GM19025 (cell line): ENCODE measurements around the gene SORCS2.

Source experiments
- ATAC-seq: cut with Tn5 transposase; IDR thresholded peaks from one replicate; pipeline ENCODE4 v1.9.1; 2021; ENCODE audit warnings: mild to moderate bottlenecking, low read depth, moderate library complexity; ENCODE audit not compliant: unreplicated experiment

The SORCS2 gene

GRCh38 chr4:7457201-7458065 is 265.1 kb downstream of the SORCS2 start:
- ATAC-seq, result no peak

DNA sequence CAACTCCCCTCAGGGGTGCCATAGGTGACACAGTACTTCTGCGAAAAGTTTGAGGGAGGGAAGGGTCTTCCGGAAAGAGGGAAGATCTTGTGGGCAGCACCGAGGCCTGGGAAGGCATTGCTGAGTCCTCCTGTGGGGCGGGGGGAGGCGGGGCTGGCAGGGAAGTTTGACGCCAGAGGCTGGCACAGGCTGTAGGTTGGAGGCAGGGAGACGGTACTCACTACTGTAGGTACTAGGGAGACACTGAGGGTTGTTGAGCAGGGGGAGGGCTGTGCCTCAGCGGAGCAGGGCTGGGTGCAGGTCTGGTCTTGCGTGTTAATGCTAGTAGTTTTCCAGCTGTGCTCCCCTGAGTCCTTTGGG is 265.7 kb downstream of the SORCS2 start:
- no peak for ATAC-seq

GRCh38 chr4:7458477-7458876 is 266.1 kb downstream of the SORCS2 start:
- ATAC-seq, result no peak

GRCh38 chr4:7459471-7459870 is 267.1 kb downstream of the SORCS2 start:
- ATAC-seq, result no peak

DNA sequence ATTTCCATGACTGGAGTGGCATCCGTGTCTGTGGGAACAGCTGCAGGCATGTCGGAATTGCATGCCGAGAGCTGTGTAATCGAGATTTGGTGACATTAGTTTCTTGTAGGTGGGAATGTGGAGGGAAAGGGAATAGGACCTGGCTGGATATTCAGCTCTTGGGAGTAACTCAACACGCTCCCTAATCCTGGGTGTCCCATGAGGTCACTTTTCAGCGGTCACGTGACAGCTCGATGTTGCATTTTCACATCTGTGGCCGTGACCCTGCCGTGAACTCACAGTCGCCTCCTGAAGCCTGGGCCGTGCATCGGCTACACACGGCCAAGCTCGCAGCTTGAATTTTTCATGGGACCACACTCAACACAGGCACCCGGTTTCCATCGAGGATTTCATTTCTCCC is 268.2 kb downstream of the SORCS2 start:
- no peak for ATAC-seq

DNA sequence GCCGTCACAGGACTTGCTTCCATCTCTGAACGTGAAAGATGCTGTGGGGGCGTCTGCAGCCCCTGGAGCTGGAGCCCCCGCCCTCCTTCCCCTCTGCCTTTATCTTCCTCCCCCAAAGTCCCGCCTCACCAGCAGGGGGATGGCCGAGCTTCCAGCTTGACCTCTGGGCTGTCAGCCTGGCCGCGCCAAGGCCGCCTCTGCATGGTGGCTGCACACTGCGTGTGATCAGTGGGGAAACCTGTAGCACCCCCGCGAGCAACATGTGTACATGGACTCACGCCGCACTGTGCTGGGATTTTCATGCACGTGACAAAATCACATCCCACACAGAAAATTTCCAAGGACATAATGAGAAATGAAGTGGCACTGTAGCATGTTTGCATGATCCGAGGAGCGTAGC is 268.9 kb downstream of the SORCS2 start:
- ATAC-seq, result no peak

DNA sequence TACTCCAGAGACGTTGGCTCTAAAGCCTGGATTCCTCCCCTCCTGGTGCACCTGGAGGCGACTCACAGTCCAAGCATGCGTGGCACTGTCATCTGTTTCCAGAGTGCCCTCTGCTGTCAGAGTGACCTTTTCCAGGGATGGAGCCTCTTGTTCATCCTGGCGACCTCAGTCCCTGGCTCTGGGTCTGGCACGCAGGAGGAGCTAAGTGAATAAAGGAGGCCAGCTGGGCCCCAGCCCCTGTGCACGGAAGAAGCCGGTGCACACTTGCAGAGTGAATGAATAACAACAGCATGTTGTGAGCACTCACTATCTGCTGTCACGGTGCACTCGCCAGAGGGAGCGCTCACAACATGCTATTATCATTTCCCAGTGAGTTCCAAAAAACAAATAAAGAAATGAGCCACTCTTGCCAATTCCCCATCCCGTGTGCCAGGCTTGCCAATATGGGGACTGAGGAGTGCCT is 270.2 kb downstream of the SORCS2 start:
- ATAC-seq, result no peak

DNA sequence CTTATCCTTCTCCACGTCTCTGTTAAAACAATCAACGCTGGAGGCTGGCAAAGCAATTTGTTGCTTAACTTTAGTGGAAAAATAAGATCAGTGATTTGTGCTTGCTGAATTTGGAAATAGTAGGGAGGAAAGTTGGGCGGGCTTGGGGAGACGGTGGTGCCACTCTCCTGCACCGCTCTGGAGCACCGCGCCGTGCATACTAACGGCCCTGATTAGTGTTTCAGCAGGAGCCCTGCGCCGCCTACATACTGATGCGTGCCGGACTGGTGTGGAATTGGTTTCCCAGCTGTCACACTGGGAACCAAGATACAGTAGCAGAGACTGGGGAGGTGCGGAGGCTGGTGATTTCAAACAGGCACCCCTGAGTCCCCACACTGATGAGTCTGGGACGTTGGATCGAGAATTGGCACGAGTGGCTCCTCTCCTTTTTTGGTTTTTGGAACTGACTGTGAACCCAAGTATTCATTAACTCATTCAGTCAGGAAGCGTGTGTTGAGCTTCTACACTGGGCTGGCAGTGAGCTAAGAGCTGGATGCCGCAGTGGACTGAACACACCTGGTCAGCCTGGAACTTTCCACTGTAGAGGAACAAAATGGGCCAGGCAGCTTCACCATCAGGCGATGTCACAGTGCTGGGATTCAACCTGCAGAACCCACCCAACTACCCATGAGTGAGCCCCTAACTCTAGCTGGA is 271.4 kb downstream of the SORCS2 start:
- no peak for ATAC-seq

- ATAC-seq, result no peak
Measured at GRCh38 chr4:7464259-7464655, 271.9 kb downstream of the SORCS2 start.

- no peak for ATAC-seq
Measured at GRCh38 chr4:7465017-7465416, 272.7 kb downstream of the SORCS2 start.

DNA sequence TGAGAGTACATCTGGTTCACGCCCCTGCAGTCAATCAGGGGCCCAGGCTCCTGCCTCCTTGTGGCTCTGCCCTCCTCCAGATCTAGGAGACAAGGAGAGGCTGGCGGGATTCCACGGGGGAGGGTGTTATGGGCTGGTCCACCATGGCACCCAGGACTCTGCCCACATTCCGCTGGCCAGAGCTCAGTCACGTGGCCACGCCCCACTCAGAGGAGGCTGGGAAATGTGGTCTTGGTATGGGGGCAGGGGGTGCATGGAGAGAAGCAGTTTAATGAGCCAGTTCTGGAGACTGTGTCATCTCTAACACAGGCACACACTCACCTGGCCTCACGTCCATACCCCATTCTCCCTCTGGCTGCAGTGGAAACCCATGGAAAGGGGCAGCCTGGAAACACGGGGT is 273.9 kb downstream of the SORCS2 start:
- ATAC-seq, result no peak

DNA sequence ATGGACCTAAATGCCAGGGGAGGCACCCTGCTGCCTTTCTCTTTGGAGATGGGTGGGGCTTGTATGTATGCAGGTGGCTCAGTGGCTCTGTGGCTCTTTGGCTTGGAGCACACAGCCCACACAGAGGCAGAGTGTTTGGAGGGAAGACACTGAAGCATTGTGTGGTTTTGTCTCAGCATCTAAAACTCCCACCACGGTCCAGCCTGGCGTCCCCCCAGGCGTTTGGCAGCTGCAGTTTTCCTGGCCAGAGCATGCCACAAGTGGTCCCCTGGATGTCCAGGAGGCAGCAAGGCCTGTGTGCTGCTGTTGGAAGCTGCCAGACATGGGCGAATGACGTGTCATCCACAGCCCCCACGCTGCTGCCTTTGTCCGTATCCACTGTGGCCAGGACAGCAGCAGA is 274.6 kb downstream of the SORCS2 start:
- no peak for ATAC-seq

DNA sequence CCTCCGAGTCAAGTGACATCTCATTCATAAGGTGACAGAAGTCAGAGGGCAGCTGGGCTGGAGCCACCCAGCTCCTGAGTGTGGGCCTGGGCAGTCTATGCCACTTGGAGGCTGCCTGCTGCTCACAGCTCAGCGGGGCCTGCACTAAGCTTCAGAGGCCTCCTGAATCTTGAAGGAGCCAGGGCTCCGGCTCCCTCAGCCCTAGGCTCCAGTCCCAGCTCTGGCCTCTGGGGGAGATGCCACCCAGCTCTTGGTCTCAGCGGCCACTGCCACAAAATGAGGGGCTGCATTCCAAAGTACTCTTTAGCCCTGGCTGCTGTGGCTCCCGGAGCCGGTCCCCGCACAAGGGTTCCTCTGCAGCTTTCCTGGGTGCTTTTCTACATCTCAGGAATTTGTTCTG is 275.1 kb downstream of the SORCS2 start:
- ATAC-seq, result no peak

DNA sequence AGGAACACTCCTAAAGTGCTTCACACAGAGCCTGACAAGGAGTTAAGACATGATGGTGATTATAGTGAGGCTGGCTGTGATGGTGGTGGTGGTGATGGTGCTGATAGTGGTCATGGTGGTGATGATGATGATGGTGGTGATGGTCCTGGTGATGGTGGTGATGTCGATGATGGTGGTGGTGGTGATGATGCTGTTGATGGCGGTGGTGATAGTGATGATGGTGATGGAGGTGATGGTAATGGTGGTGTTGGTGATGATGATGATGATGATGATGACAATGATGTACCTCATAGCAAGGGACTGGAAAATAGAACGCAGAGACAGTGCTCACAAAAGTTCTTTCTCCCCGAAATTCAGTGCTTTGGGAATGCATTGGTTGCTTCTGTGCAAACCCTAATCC is 276.7 kb downstream of the SORCS2 start:
- no peak for ATAC-seq

DNA sequence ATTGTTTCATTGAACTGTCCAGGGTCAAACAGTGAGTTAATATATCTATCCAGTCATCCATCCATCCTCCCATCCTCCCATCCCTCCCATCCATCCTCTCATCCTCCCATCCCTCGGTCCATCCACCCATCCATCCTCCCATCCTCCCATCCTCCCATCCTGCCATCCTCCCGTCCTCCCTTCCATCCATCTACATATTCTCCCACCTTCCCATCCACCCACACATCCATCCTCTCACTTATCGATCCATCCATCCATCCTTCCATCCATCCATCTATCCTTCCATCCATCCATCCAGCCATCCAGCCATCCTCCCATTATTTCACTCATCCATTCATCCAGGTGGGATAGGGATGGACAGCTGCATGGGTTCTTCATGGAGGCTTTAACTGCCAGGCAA is 277.8 kb downstream of the SORCS2 start:
- ATAC-seq, result no peak

GRCh38 chr4:7470522-7471128 is 278.3 kb downstream of the SORCS2 start:
- no peak for ATAC-seq

DNA sequence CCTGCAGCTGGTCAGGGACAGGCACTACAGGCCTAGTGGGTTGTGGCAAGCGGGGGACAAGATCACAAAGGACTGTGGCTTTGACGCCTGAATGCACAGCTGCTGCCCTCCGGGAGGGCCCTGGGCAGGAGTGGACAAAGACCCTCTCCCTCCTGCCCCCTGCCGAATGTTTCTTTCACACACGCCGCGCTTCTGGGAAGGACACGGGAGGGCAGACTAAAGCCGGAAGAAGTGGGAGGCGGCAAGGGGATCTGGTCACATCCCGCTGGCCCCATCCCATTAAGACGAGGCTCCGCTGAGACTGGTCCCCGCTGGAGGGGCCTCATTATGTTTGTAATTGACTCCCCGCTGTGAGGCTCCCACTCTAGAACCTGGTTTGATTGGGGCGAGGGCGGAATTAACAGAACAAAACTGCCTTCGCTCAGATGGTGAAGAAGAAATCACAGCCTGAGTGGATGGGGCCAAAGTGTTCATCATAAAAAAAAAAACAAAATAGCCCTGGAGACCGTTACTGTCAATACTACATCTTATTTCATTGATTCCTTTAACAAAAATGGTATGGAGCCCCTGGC is 280.2 kb downstream of the SORCS2 start:
- no peak for ATAC-seq

DNA sequence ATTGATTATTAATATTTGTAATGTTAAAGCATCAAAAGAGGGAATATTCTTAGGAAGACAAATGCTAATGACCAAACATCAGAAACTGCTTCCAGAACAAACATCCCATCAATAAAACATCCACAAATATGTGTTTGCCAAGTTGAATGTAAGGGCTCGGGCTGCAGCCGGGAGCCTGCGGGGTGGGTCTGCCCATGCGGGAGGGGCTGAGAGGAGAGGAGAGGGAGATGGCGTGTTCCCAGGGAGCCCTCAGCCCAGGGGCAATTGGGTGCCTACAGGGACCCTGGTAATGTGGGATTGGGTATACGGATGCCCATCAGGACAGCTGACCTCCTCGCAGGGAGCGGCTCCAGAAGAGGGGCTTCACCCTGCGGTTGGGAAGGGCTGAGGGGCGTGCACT is 280.7 kb downstream of the SORCS2 start:
- no peak for ATAC-seq

- no peak for ATAC-seq
Measured at GRCh38 chr4:7474320-7474719, 282.0 kb downstream of the SORCS2 start.

DNA sequence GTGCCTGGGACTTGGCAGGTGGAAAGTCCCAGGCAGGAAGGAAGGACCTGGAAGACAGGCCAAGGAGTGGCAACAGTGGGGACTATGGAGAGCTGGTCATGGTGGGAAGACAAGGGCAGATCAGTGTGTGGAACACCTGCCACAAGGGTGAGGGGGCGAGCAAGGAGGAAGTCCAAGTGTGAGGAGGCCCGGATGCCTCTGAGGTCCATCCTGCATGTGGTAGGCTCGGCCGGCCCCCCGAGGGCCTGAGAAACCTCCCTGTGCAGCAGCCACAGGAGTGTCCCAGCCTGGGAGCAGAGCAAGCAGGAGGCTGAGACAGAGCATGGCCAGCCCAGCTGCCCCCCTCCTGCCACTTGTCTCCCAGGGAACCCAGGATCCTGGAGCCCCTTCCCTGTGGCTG is 282.9 kb downstream of the SORCS2 start:
- no peak for ATAC-seq

DNA sequence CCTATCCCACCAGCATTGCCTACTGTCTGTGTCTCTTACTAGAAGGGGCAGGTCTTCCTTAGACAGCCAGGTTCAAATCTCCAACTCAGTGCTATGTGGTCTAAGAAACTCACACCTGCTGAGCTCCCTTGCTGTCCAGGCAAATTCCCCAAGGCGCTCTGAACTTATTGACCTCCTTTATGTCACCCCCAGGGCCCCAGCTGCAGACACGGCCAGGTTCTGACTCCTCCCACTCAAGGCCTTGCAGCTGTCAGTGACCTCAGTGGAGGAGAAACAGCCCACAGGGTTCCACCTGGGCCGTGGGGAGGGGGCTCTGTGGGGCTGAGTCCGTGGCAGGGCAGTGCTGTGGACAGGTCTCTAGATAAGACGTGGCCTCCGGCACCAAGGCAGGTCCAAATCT is 284.5 kb downstream of the SORCS2 start:
- no peak for ATAC-seq
